ENCODE measurements around the gene KHK.

DNA sequence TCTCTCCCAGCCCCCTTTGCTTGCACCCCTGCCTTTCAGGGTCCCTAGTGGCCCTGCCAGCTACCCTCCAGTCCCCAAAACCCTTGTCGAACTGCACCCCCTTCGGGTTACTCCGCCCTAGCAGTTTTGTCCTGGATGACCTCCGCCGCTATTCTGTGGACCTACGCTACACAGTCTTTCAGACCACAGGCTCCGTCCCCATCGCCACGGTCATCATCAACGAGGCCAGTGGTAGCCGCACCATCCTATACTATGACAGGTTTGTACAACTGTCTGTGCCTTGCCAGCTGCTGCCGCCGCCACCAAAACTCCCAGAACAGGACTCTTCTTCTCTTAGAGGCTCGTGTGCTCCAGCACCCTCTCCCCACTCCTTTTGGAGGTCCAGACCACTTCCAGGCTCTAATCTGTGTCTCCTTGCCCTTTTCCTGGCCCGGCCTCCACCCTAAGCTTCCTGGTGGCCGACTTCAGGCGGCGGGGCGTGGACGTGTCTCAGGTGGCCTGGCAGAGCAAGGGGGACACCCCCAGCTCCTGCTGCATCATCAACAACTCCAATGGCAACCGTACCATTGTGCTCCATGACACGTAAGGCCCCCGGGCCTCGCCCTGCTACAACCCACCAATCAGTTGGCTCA lies 7.9 kb downstream of the KHK start:
- TF ChIP-seq CTCF (IDR thresholded peaks at IDR 0.05) (no peak), POLR2A (IDR thresholded peaks at IDR 0.05) (no peak)
